Measurements from ENCODE around the gene SH3GL1. TPM values are rescaled to one million over a fixed set of nuclear protein-coding genes. Genes with fewer than 3 reads are reported as not detected.

SH3GL1 gene
- polyA plus RNA-seq, 1 donor (not counting 4 experiments of a cell fraction or from before 2014, with no cell fraction given) = 47.4 TPM

GRCh38 chr19:4347521-4347920 lies 52.8 kb downstream of the SH3GL1 start:
- H3K9ac ChIP-seq (ENCODE audit: control insufficient read depth, extremely low read depth, insufficient read depth, low read length) = no peak overlapping the region
- H3K79me2 ChIP-seq (ENCODE audit: control insufficient read depth, insufficient read depth, low read length) = no peaks in the 10 kb centered on the region
- H3K27ac ChIP-seq (ENCODE audit: control insufficient read depth, insufficient read depth, low read length) = no peak overlapping the region
- no peaks in the 10 kb centered on the region for H4K20me1 ChIP-seq (ENCODE audit: control insufficient read depth, extremely low read depth, insufficient read depth, low read length)
- FAIRE-seq = no peak
- H3K4me1 ChIP-seq (ENCODE audit: control insufficient read depth, extremely low read depth, insufficient read depth, low read length) = peaks cover 10% of the 10 kb centered on the region
- H3K27me3 ChIP-seq (ENCODE audit: control insufficient read depth, extremely low read depth, insufficient read depth, low read length) = no peaks in the 10 kb centered on the region
- H3K4me2 ChIP-seq (ENCODE audit: control insufficient read depth, extremely low read depth, insufficient read depth, low read depth, low read length) = no peak overlapping the region
- no peaks in the 10 kb centered on the region for H3K9me1 ChIP-seq (ENCODE audit: control insufficient read depth, extremely low read depth, insufficient read depth, low read length)
- peaks cover 0 to 2% of the 10 kb centered on the region in 2 experiments for H3K36me3 ChIP-seq (ENCODE audit: control insufficient read depth in 2 of 2, extremely low read depth in 1 of 2, insufficient read depth in 2 of 2, low read length in 2 of 2)
- dilution Hi-C loops (cut with MboI; ENCODE audit: extremely low pct_ligation_motif_present, low sequenced_read_pairs) = no loop called here
- no peak for TF ChIP-seq CTCF (optimal IDR thresholded peaks at IDR 0.05 in 1 of 3, IDR thresholded peaks at IDR 0.05 in 1 of 3, conservative IDR thresholded peaks at IDR 0.05 in 1 of 3; ENCODE audit: extremely low read depth in 1 of 3, insufficient read depth in 2 of 3, low read length in 3 of 3)
- no peak for TF ChIP-seq EZH2 (IDR thresholded peaks at IDR 0.05; ENCODE audit: low read length)
- H3K4me3 ChIP-seq (ENCODE audit: control insufficient read depth in 2 of 3, extremely low read depth in 1 of 3, insufficient read depth in 2 of 3, low read depth in 1 of 3, low read length in 3 of 3) = no peak overlapping the region
- no peaks in the 10 kb centered on the region for H3K9me3 ChIP-seq (ENCODE audit: control insufficient read depth, low read depth, low read length)
- no peak overlapping the region for H2AFZ ChIP-seq (ENCODE audit: control insufficient read depth, low read length)
- no peak for DNase-seq (ENCODE audit: low read depth, low spot score)

GRCh38 chr19:4346020-4346383 lies 54.3 kb downstream of the SH3GL1 start:
- no peak overlapping the region for H3K4me2 ChIP-seq (ENCODE audit: control insufficient read depth, extremely low read depth, insufficient read depth, low read depth, low read length)
- peaks cover 0 to 2% of the 10 kb centered on the region in 2 experiments for H3K36me3 ChIP-seq (ENCODE audit: control insufficient read depth in 2 of 2, extremely low read depth in 1 of 2, insufficient read depth in 2 of 2, low read length in 2 of 2)
- dilution Hi-C loops (cut with MboI; ENCODE audit: extremely low pct_ligation_motif_present, low sequenced_read_pairs) = no loop called here
- H2AFZ ChIP-seq (ENCODE audit: control insufficient read depth, low read length) = no peak overlapping the region
- H3K79me2 ChIP-seq (ENCODE audit: control insufficient read depth, insufficient read depth, low read length) = no peaks in the 10 kb centered on the region
- H3K4me1 ChIP-seq (ENCODE audit: control insufficient read depth, extremely low read depth, insufficient read depth, low read length) = peaks cover 10% of the 10 kb centered on the region
- H3K9me1 ChIP-seq (ENCODE audit: control insufficient read depth, extremely low read depth, insufficient read depth, low read length) = no peaks in the 10 kb centered on the region
- no peaks in the 10 kb centered on the region for H3K27me3 ChIP-seq (ENCODE audit: control insufficient read depth, extremely low read depth, insufficient read depth, low read length)
- DNase-seq (ENCODE audit: low read depth, low spot score) = no peak
- H4K20me1 ChIP-seq (ENCODE audit: control insufficient read depth, extremely low read depth, insufficient read depth, low read length) = no peaks in the 10 kb centered on the region
- H3K27ac ChIP-seq (ENCODE audit: control insufficient read depth, insufficient read depth, low read length) = no peak overlapping the region
- TF ChIP-seq EZH2 (IDR thresholded peaks at IDR 0.05; ENCODE audit: low read length) (no peak), CTCF (optimal IDR thresholded peaks at IDR 0.05 in 1 of 3, IDR thresholded peaks at IDR 0.05 in 1 of 3, conservative IDR thresholded peaks at IDR 0.05 in 1 of 3; ENCODE audit: extremely low read depth in 1 of 3, insufficient read depth in 2 of 3, low read length in 3 of 3) (no peak)
- H3K9ac ChIP-seq (ENCODE audit: control insufficient read depth, extremely low read depth, insufficient read depth, low read length) = no peak overlapping the region
- no peak overlapping the region for H3K4me3 ChIP-seq (ENCODE audit: control insufficient read depth in 2 of 3, extremely low read depth in 1 of 3, insufficient read depth in 2 of 3, low read depth in 1 of 3, low read length in 3 of 3)
- H3K9me3 ChIP-seq (ENCODE audit: control insufficient read depth, low read depth, low read length) = no peaks in the 10 kb centered on the region
- FAIRE-seq = no peak

Measured in keratinocyte (primary cell).